Transverse colon (tissue), 4 donors: ENCODE results near the gene SCN8A. TPM values are rescaled to one million over a fixed set of nuclear protein-coding genes. Genes with fewer than 3 reads are reported as not detected.

Experiments
- DNase-seq: peaks from one replicate; pipeline ENCODE4 v3.0.0-alpha.2; 2019
- H3K27ac ChIP-seq, 4 donors: fragments of 200-600 bp; sonication (generic); 2 replicates each; pipeline ENCODE4 v1.5.1; 2016 to 2018; ENCODE audit warnings: inconsistent platforms in 4 of 4
- H3K27me3 ChIP-seq: fragments of 200-600 bp; sonication (generic); 2 replicates; pipeline ENCODE4 v1.5.1; 2017; ENCODE audit warnings: inconsistent platforms
- H3K36me3 ChIP-seq, 4 donors: fragments of 200-600 bp; sonication (generic); 2 replicates each; pipeline ENCODE4 v1.5.1; 2017 to 2019; ENCODE audit warnings: inconsistent platforms in 4 of 4
- H3K4me1 ChIP-seq, 4 donors: fragments of 200-600 bp; sonication (generic); 2 replicates each; pipeline ENCODE4 v1.5.1; 2017 to 2020; ENCODE audit warnings: inconsistent platforms in 4 of 4
- H3K4me3 ChIP-seq, 4 donors: fragments of 200-600 bp; sonication (generic); 1 replicate in 1 of 4; 2 replicates in 3 of 4; pipeline versions ENCODE4 v1.5.1 to v1.6.1; 2017 to 2019; ENCODE audit warnings: inconsistent platforms in 4 of 4
- H3K9me3 ChIP-seq, 2 donors: fragments of 200-600 bp; sonication (generic); 2 replicates each; pipeline ENCODE4 v1.5.1; 2017 to 2019; ENCODE audit warnings: inconsistent platforms in 2 of 2
- EP300 ChIP-seq: sonication (generic); formaldehyde crosslinking; IDR thresholded peaks from one replicate; pipeline ENCODE4 v1.6.1; 2017; ENCODE audit warnings: antibody characterized with exemption, low read depth
- POLR2A ChIP-seq: fragments of 450-650 bp; IDR thresholded peaks from one replicate; pipeline ENCODE4 v1.6.1; 2016; ENCODE audit warnings: antibody characterized with exemption, mild to moderate bottlenecking, moderate library complexity
- POLR2AphosphoS5 ChIP-seq, 3 donors: sonication (generic); formaldehyde crosslinking; IDR thresholded peaks; one replicate each; pipeline ENCODE4 v1.6.1; 2016; ENCODE audit warnings: antibody characterized with exemption in 3 of 3
- WGBS, 2 donors: methylation state at CpG; one replicate each; pipeline ENCODE4 v1.1.5; 2018; ENCODE audit warnings: low coverage in 1 of 2; 5-methylcytosine and 5-hydroxymethylcytosine counted together
- in situ Hi-C, 4 donors: fragments of 200-750 bp; cut with MboI; loops; one replicate each; pipeline versions ENCODE4 v1.15.0 to v1.15.1; 2017; ENCODE audit warnings: low sequenced_read_pairs in 3 of 4, low pct_ligation_motif_present in 1 of 4, low pct_unique_long_range_greater_than_20kb in 1 of 4
- intact Hi-C: fragments of 100-400 bp; cut with DNase I; formaldehyde crosslinking; loops from one replicate; pipeline ENCODE4 v1.15.1; 2023; ENCODE audit warnings: low total_unique reads
- total RNA-seq, 4 donors: library from RNA; depleted of rRNA; stranded (reverse); fragments of >200 nt; gene quantifications; one replicate each; pipeline ENCODE4 v1.1.0, GENCODE V29; 2016
- TF ChIP-seq, protein P1 (sequence below), 5 experiments: fragments of 200-600 bp in 3 of 5; fragments of 450-650 bp in 2 of 5; sonication (generic) in 3 of 5; IDR thresholded peaks; 1 replicate in 2 of 5; 2 replicates in 3 of 5; pipeline ENCODE4 v1.5.1; 2016 to 2017; ENCODE audit warnings: antibody characterized with exemption in 5 of 5, inconsistent platforms in 3 of 5, mild to moderate bottlenecking in 2 of 5, moderate library complexity in 1 of 5

The SCN8A gene
- total RNA-seq, 4 donors from 2014 or later = 0.37 to 6.8 (median 3.2) TPM

DNA sequence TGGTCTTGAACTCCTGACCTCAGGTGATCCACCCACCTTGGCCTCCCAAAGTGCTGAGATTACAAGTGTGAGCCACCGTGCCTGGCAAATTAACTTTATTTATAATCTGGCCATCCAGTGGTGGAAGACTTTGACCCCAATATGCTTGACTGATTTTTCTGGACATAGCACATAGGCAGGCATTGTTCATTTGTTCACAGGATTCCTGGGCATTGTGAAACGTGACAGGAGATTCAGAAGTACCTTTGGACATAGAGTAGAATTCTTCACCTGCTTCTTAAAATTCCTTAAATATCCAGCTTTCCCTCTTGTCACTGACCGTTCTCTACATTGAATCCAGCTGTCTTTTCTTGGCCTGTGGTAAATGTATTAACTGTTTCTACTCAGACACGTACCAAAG is 103.1 kb downstream of the SCN8A start:
- H3K27ac ChIP-seq = no peak overlapping the region
- intact Hi-C loops (no loop called here), in situ Hi-C loops (no loop called here)
- no peaks in the 10 kb centered on the region for H3K36me3 ChIP-seq
- WGBS, 2 donors = 52 to 54% methylated on average over 3 to 4 of the region's 4 CpGs
- no peak for DNase-seq
- no peaks in the 10 kb centered on the region for H3K9me3 ChIP-seq
- no peak overlapping the region for H3K4me3 ChIP-seq
- H3K27me3 ChIP-seq = no peaks in the 10 kb centered on the region
- TF ChIP-seq POLR2AphosphoS5 (IDR thresholded peaks at IDR 0.05) = no peak
- no peak for TF ChIP-seq EP300
- TF ChIP-seq, protein P1, sequence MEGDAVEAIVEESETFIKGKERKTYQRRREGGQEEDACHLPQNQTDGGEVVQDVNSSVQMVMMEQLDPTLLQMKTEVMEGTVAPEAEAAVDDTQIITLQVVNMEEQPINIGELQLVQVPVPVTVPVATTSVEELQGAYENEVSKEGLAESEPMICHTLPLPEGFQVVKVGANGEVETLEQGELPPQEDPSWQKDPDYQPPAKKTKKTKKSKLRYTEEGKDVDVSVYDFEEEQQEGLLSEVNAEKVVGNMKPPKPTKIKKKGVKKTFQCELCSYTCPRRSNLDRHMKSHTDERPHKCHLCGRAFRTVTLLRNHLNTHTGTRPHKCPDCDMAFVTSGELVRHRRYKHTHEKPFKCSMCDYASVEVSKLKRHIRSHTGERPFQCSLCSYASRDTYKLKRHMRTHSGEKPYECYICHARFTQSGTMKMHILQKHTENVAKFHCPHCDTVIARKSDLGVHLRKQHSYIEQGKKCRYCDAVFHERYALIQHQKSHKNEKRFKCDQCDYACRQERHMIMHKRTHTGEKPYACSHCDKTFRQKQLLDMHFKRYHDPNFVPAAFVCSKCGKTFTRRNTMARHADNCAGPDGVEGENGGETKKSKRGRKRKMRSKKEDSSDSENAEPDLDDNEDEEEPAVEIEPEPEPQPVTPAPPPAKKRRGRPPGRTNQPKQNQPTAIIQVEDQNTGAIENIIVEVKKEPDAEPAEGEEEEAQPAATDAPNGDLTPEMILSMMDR (IDR thresholded peaks at IDR 0.05) = no peak
- TF ChIP-seq POLR2A = no peak
- H3K4me1 ChIP-seq = peaks cover 0 to 9% (median 0%) of the 10 kb centered on the region in 4 donors

DNA sequence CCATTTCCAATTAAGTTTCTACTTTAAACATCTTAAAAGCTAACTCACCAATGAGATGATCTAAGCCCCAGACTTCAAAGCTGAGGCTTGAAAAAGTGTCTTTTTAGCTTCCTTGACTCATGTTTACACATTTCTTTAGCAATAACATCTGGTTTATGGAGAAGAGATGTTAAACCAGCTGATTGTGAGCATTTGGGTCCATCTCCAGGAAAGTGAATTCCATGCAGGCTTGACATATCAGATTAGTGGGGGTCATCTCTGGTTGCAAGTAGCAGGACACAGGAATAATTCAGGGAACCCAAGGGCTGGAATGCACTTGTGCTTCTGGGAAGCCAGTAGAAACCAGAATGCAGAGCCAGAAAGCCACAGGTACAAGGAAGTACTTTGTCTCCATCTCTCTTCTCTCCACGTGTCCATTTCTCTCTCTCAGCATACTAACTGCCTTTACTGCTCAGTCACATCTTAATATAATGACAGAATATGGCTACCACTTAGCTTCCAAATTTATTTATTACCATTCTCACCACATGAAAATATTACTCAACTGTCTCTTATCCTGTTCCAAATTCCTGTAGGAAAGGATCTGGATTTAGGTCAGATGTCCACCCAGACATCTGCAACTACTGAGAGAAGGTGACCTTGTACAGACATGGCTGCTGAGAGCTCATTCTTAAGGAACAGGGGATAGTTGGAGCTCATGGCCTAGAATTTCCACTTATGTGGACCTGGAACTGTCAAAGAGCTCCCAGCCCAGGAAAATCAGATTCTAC is 104.4 kb downstream of the SCN8A start:
- no peaks in the 10 kb centered on the region for H3K27me3 ChIP-seq
- 63 to 70% methylated on average over 1 of the region's 1 CpG for WGBS, 2 donors
- no peak overlapping the region for H3K4me3 ChIP-seq
- intact Hi-C loops = no loop called here
- no peak for DNase-seq
- no peaks in the 10 kb centered on the region for H3K4me1 ChIP-seq
- no peaks in the 10 kb centered on the region for H3K36me3 ChIP-seq
- no peaks in the 10 kb centered on the region for H3K9me3 ChIP-seq
- no peak overlapping the region for H3K27ac ChIP-seq
- TF ChIP-seq, protein P1 (IDR thresholded peaks at IDR 0.05) = no peak
- TF ChIP-seq POLR2AphosphoS5 (IDR thresholded peaks at IDR 0.05) (no peak), EP300 (no peak), POLR2A (no peak)
- in situ Hi-C loops = no loop called here

DNA sequence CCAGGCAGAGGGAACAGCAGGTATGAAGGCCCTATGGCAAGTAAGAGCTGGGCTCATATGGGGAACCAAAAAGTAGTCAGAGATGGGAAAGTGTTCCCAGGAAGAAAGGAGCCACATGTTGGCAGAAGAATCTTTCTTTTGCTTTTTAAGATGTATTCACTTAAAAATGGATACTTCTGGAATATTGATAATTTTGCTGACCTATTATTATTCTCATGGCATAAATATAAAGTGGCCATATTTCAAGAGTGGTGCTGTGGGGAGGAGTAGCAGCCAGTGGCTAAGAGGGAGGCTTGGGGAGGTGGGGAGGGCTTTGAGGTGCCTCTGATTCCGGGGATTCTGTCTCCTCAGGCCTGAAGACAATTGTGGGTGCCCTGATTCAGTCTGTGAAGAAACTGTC is 108.2 kb downstream of the SCN8A start:
- Histone ChIP-seq H3K9me3 (no peaks in the 10 kb centered on the region), H3K36me3 (no peaks in the 10 kb centered on the region), H3K4me3 (no peak overlapping the region), H3K27ac (no peak overlapping the region), H3K4me1 (no peaks in the 10 kb centered on the region), H3K27me3 (no peaks in the 10 kb centered on the region)
- no peak for TF ChIP-seq EP300
- no peak for TF ChIP-seq POLR2AphosphoS5 (IDR thresholded peaks at IDR 0.05)
- TF ChIP-seq POLR2A = no peak
- TF ChIP-seq, protein P1 (IDR thresholded peaks at IDR 0.05) = no peak
- no peak for DNase-seq
- intact Hi-C loops = no loop called here
- in situ Hi-C loops = no loop called here
- 67 to 83% methylated on average over 1 of the region's 1 CpG for WGBS, 2 donors

DNA sequence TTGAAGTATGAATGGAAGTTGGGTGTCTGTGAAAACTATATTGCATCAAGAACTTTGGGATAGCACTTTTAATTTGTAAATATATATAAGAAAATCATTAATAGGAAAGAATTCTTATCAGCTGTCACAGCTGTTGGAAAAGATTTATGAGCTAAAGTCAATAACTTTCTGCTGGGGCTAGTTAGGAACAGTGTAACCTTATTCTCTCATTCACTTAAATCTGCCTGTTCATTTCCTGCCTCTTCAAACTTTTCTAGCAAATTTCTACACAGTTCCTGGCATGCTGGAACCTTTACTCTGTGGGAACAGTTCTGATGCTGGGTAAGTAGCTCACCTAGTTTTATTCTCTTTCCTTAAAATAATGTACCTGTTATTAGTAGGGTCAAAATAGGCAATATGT is 109.9 kb downstream of the SCN8A start:
- in situ Hi-C loops (no loop called here), intact Hi-C loops (no loop called here)
- TF ChIP-seq, protein P1 (IDR thresholded peaks at IDR 0.05) = no peak
- TF ChIP-seq POLR2AphosphoS5 (IDR thresholded peaks at IDR 0.05) (no peak), POLR2A (no peak), EP300 (no peak)
- H3K4me1 ChIP-seq = no peaks in the 10 kb centered on the region
- no peaks in the 10 kb centered on the region for H3K9me3 ChIP-seq
- no peak overlapping the region for H3K27ac ChIP-seq
- H3K27me3 ChIP-seq = no peaks in the 10 kb centered on the region
- no peak overlapping the region for H3K4me3 ChIP-seq
- no peaks in the 10 kb centered on the region for H3K36me3 ChIP-seq
- DNase-seq = no peak
